Muscle layer of duodenum (tissue), 2 donors: ENCODE measurements around the gene FRG1.
"Not testable (repeated sequence)": the region's sequence is repeated elsewhere in the genome, so short reads cannot be mapped to it uniquely, and the experiment has no call there.

Experiments
- H3K27ac ChIP-seq: one replicate; pipeline ENCODE4 v1.7.0; 2013; ENCODE audit warnings: mild to moderate bottlenecking, low read length
- H3K27me3 ChIP-seq: one replicate; pipeline ENCODE4 v1.7.0; 2013; ENCODE audit warnings: low read depth, mild to moderate bottlenecking, control low read depth, low read length
- H3K36me3 ChIP-seq, 2 donors: one replicate each; pipeline ENCODE4 v1.7.0; 2013; ENCODE audit warnings: low read length in 2 of 2, control low read depth in 1 of 2, mild to moderate bottlenecking in 1 of 2; ENCODE audit not compliant: insufficient read depth in 2 of 2, control insufficient read depth in 1 of 2
- H3K4me1 ChIP-seq, 2 donors: one replicate each; pipeline ENCODE4 v1.7.0; 2013; ENCODE audit warnings: low read length in 2 of 2, mild to moderate bottlenecking in 2 of 2, control low read depth in 1 of 2, moderate library complexity in 1 of 2; ENCODE audit not compliant: insufficient read depth in 2 of 2, control insufficient read depth in 1 of 2
- H3K4me3 ChIP-seq, 2 donors: one replicate each; pipeline ENCODE4 v1.7.0; 2013; ENCODE audit warnings: low read length in 2 of 2, low read depth in 1 of 2, mild to moderate bottlenecking in 1 of 2
- H3K9me3 ChIP-seq, 2 donors: one replicate each; pipeline ENCODE4 v1.7.0; 2013; ENCODE audit warnings: low read length in 2 of 2, control low read depth in 1 of 2, mild to moderate bottlenecking in 1 of 2; ENCODE audit not compliant: control insufficient read depth in 1 of 2
- donor health status: healthy.

Gene FRG1

DNA sequence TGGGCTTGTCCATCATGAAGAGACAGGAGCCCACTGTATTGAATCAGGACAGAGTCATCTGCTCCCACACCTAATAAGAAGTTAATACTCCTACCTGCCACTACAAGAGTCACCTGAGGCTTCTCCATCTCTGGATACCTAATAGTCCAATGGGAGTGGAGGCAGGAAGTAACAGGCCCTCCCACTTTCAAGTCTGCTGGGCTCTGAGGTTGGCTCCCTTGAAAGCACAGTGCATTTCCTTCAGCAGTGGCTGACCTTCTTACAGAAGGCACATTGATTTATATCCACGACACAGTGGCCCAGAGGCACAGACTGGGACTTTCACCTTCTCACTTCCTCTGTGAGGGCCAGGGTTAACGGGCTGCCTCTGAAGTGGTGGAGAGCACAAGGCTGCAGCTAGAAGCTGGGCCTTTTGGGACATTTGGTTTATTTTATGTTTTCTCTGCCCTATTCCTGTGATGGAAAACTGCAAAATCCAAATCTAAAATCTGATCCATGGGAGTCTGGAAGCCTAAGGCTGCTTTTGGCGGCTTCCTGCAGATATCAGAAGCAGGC lies 48.3 kb downstream of the FRG1 start:
- Histone ChIP-seq H3K27me3 (no peaks in the 10 kb centered on the region), H3K36me3 (no peaks in the 10 kb centered on the region), H3K4me3 (no peak overlapping the region), H3K9me3 (no peaks in the 10 kb centered on the region), H3K4me1 (no peaks in the 10 kb centered on the region), H3K27ac (no peak overlapping the region)

DNA sequence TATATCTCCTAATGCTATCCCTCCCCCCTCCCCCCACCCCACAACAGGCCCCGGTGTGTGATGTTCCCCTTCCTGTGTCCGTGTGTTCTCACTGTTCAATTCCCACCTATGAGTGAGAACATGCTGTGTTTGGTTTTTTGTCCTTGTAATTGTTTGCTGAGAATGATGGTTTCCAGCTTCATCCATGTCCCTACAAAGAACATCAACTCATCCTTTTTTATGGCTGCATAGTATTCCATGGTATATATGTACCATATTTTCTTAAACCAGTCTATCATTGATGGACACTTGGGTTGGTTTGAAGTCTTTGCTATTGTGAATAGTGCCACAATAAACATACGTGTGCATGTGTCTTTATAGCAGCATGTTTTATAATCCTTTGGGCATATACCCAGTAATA lies 49.3 kb downstream of the FRG1 start:
- H3K4me3 ChIP-seq, H3K27me3 ChIP-seq, H3K36me3 ChIP-seq, H3K4me1 ChIP-seq, H3K27ac ChIP-seq, H3K9me3 ChIP-seq: not testable (repeated sequence)
